ENCODE results near the gene ELMO1. TPM values are rescaled to one million over a fixed set of nuclear protein-coding genes. Genes with fewer than 3 reads are reported as not detected.

The ELMO1 gene
- total RNA-seq, 2 experiments from 2014 or later = 101 TPM

DNA sequence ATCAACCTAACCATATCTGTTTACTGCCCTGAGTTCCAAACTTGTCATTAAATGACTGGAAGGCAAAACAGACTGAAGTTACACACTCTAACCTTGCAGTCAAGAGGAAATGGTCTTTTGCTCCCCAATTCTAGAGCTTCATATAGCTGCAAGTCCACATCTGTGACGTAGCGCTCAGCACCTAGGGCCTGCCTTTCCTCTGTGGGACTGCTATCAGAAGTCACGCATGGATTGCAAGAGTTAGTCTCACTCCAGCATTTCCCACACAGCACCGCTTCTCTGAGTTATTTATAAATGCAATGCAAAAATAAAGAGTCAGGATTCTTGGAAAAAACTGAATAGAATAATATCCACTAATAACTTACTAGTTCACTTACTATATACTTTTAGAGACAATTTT is 96.9 kb downstream of the ELMO1 start:
- Mint-ChIP-seq H3K4me1 (peaks cover 45% of the 10 kb centered on the region), H3K27ac (no peak overlapping the region), H3K27me3 (no peaks in the 10 kb centered on the region), H3K36me3 (no peaks in the 10 kb centered on the region), H3K9me3 (ENCODE audit: low read depth) (no peaks in the 10 kb centered on the region), H3K4me3 (no peak overlapping the region)
- CTCF ChIA-PET = interaction anchor here (0.6 to 6.4 kb wide), 8 partner anchors 8 to 712 kb away, joined by 3 to 49 read pairs (median 4); partner anchors contain the start of gene ELMO1
- ATAC-seq = no peak
- DNase-seq = no peak

DNA sequence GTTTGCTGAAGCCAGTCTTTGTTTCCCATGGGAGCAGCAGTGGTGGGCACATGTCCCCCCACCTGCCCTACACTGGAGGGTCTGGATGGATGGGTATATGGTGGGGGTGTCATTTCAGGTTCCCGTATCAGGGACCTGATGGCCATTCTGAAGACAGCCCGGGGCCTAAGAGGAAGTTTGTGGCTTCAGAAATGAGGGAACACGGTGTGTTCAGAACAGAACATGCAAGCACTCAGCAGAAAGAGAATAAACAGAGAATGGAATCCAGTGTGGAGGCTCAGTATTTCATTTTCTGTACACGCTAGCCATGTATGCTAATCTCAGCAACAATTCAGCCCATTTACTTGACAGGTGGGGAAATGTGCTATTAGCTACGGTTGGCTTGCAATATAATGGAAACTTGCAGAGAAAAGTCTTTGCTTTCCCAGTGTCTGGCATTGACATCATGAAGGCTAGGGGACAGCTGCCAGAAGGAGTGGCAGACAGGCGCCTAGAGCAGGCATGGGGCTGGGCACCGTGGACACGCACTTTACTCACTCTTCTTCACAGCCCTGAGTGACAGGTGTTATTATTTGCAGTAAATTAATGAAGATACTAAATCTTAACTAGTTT is 98.6 kb downstream of the ELMO1 start:
- Mint-ChIP-seq H3K27me3 (no peaks in the 10 kb centered on the region), H3K9me3 (ENCODE audit: low read depth) (no peaks in the 10 kb centered on the region), H3K36me3 (no peaks in the 10 kb centered on the region), H3K4me3 (no peak overlapping the region), H3K4me1 (peaks cover 46% of the 10 kb centered on the region), H3K27ac (no peak overlapping the region)
- CTCF ChIA-PET = interaction anchor here (1.2 to 6.4 kb wide), 2 partner anchors 9 to 65 kb away, joined by 4 to 49 read pairs; no protein-coding TSS in a partner anchor
- DNase-seq (no peak), ATAC-seq (no peak)

DNA sequence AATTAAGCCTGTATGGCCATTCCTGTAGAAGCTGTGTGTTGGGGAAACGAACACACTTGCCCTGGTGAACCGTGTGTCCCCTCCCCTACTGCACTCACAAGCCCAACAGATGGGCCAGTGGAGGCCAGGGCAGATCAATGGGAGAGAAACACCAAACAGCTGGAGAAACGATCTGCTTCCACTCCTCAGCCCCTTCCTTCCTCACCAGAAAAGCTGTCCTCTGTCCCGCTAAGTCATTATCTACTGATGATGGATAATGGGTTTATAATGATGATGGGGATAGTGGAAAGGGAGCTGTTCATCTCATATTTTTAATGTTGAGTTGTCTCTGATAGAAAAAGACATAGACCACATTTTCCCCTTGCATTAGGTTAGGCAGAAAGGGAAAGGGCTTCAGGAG is 99.7 kb downstream of the ELMO1 start:
- no peaks in the 10 kb centered on the region for H3K27me3 Mint-ChIP-seq
- H3K9me3 Mint-ChIP-seq (ENCODE audit: low read depth) = no peaks in the 10 kb centered on the region
- H3K4me1 Mint-ChIP-seq = peaks cover 44% of the 10 kb centered on the region
- H3K27ac Mint-ChIP-seq = no peak overlapping the region
- no peak overlapping the region for H3K4me3 Mint-ChIP-seq
- ATAC-seq (no peak), DNase-seq (no peak)
- H3K36me3 Mint-ChIP-seq = no peaks in the 10 kb centered on the region
- CTCF ChIA-PET = interaction anchor here (1.2 to 1.5 kb wide), 2 partner anchors 64 to 114 kb away, joined by 3 to 4 read pairs; no protein-coding TSS in a partner anchor

DNA sequence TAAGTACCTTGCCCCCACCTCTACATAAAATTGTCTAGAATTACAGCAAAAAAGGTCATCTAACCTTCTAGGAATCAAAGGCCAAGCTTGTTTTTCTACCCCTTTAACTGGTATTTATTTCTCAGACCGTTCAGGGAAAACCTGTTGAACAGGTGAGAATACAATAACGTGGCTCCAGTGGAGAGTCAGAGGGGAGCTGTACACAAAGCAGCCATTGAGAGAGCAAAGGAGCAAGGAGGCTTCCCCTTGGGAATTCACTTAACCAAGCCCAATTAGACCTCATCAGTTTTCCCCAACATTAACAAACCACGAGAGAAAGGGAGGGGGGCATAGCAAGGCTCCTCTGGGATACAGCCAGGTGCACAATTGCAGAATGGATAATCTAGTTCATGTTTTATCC is 101.9 kb downstream of the ELMO1 start:
- CTCF ChIA-PET = interaction anchor here (1.1 kb wide), 1 partner anchor 56 kb away, joined by 3 read pairs; no protein-coding TSS in a partner anchor
- Mint-ChIP-seq H3K27ac (no peak overlapping the region), H3K4me1 (peaks cover 36% of the 10 kb centered on the region)

DNA sequence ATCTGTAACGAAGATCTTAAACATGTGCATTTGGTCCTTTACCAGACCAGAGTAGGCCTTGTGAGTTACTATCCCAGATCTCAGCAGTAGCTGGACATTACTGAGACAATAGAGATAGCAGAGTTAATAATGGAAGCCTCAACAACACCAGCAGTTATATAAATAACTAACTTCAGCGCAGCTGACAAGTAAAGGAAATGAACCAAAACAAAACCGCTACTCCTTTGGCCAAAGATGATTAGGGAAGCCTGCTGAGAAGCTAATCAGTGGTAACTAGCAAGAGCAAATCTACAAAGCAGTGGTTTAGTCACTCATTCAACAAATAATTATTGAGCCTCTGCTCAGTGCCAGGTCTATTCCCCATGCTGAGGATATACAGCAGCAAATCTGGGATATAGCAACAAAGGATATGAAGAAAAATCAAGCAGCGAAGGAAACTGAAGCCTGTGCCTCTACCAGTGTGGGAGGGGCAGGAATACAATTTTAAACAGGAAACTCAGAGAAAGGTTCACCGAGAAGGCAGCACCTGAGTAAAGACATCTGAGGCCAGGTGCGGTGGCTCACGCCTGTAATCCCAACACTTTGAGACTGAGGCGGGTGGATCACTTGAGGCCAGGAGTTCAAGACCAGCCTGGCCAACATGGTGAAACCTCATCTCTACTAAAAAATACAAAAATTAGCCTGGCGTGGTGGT is 103.6 kb downstream of the ELMO1 start:
- Mint-ChIP-seq H3K27ac (no peak overlapping the region), H3K36me3 (peaks cover 9% of the 10 kb centered on the region), H3K4me3 (no peak overlapping the region), H3K4me1 (peaks cover 36% of the 10 kb centered on the region), H3K9me3 (ENCODE audit: low read depth) (no peaks in the 10 kb centered on the region), H3K27me3 (no peaks in the 10 kb centered on the region)
- DNase-seq (no peak), ATAC-seq (no peak)
- CTCF ChIA-PET = interaction anchor here (0.7 to 3.8 kb wide), 3 partner anchors 8 to 268 kb away, joined by 5 to 32 read pairs (median 6); no protein-coding TSS in a partner anchor

More for the DNA sequence above, 101.9 kb downstream of the ELMO1 start:
- Mint-ChIP-seq H3K9me3 (ENCODE audit: low read depth) (no peaks in the 10 kb centered on the region), H3K36me3 (no peaks in the 10 kb centered on the region), H3K27me3 (no peaks in the 10 kb centered on the region), H3K4me3 (no peak overlapping the region)
- no peak for ATAC-seq
- DNase-seq = no peak

DNA sequence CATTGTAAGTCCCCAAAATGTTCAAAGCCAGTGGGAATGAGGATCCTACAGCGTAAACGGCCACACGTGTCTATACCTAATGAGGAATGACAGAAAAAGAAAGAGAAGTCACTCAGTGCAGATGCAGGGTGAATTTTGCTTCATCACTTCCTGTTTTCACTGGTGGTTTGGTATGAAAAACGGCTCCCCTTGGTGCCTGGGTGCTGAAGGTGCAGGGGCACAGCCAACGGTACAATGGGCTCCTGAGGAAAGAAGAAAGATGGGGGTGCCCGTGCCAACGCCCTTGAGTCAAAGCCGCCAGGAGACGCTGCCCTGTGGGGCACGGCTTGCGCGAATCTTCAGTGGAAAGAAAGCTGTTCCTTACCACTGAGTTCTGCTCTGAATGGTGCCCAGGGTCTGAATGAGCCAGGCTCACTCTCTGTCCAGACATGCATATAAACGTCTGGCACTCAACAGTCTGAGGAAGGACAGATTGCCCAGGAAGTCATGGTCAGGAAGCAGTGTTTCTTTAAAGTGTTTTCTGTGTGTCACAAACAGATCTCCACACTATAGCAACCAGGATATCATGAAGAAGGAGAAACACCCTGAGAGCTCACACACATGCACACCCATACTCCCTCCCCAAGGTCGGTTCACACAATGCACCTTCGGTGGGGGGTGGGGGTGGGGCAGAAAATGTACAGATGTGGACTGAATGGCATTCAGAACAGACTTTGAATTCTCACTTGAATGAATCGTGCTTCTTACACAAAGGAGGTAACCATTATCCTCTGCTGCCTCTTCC is 105.8 kb downstream of the ELMO1 start:
- Mint-ChIP-seq H3K4me1 (peaks cover 51% of the 10 kb centered on the region), H3K27me3 (no peaks in the 10 kb centered on the region), H3K9me3 (ENCODE audit: low read depth) (no peaks in the 10 kb centered on the region), H3K4me3 (peak overlapping the region; percentile 89), H3K36me3 (peaks cover 25% of the 10 kb centered on the region), H3K27ac (peak overlapping the region; percentile 98)
- CTCF ChIA-PET = interaction anchor here (1.0 to 3.8 kb wide), 6 partner anchors 10 to 106 kb away, joined by 3 to 32 read pairs (median 4); partner anchors contain the start of gene ELMO1
- ATAC-seq = peak; percentile 84
- DNase-seq = peak; percentile 83

DNA sequence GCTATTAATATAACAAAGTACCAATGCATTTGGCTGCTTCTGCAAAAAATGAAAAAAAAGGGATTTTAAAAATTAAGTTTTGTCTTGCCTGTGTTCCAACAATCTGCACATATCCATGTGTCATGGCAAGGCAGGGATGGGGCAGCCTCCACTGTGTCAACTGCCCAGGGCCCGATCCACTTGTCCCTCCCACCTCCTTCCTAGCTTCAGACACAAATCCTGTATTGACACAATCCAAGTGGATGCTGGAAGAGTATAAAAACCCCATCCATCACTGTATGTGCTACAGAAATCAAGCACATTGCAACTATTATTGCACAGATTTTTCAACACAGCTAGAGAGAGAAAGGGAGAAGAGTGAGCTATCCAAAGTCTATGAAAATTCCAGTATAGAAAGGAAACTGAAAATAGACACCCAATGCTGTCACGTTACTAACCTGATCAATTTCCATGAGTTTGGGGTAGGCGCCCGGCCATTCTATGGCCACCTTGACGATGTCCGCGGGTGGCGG is 106.4 kb downstream of the ELMO1 start:
- peaks cover 56% of the 10 kb centered on the region for H3K4me1 Mint-ChIP-seq
- ATAC-seq = peak; percentile 38

DNA sequence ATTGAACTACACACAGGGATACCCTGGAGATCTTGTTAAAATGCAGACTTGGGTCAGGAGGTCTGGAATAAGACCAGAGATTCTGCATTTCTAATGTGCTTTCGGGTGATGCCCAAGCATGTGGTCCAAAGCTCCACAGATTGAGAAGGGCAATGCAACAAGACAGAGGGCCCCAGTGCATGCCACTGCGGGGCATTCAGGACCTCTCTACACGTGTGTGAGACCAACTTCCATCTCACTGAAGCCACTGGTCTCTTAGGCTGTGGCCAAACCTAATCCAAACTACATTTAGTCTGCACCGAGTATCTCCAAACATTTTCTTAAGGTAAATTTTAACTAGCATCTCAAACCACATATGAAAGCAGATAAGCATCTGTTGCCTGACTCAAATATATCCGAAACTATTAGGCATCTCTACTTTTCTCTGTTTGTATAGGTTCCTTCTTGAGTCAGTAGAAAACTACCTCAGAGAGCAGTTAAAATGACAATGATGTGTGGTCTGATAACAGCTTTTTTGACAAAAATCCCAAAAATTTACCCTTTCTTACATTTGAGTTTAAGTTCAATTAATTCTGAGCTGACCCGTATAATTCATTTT is 107.5 kb downstream of the ELMO1 start:
- ATAC-seq (peak; percentile 39), DNase-seq (peak; percentile 49)
- Mint-ChIP-seq H3K27me3 (no peaks in the 10 kb centered on the region), H3K36me3 (peaks cover 42% of the 10 kb centered on the region), H3K4me1 (peaks cover 64% of the 10 kb centered on the region), H3K9me3 (ENCODE audit: low read depth) (peaks cover 5% of the 10 kb centered on the region), H3K4me3 (peak overlapping the region; percentile 89), H3K27ac (peak overlapping the region; percentile 98)
- CTCF ChIA-PET = interaction anchor here (1.3 to 2.2 kb wide), 6 partner anchors 10 to 108 kb away, joined by 3 to 9 read pairs (median 4); partner anchors contain the start of gene ELMO1

More for the DNA sequence above, 106.4 kb downstream of the ELMO1 start:
- Mint-ChIP-seq H3K9me3 (ENCODE audit: low read depth) (peaks cover 3% of the 10 kb centered on the region), H3K36me3 (peaks cover 31% of the 10 kb centered on the region), H3K27ac (peak overlapping the region; percentile 98), H3K4me3 (peak overlapping the region; percentile 89), H3K27me3 (no peaks in the 10 kb centered on the region)
- CTCF ChIA-PET = interaction anchor here (1.2 to 3.8 kb wide), 6 partner anchors 9 to 107 kb away, joined by 3 to 32 read pairs (median 4); partner anchors contain the start of gene ELMO1
- DNase-seq = no peak

DNA sequence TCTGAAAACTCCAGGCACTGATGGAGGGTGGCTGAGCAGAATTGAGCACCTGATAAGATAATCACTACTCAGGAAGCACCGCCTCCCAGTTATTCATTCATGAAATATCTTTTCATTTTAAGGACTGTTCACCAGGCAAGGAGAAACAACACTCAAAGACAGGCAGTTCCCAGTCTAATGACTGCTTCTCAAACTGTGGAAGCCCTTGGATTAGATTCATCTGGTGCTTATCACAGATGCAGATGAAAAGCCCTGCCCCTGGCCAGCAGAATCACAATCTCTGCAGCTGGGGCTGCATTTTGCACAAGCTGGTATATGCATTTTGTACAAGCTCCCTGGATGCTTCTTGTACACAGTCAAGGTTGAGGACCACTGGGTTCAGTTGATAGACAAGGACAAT is 109.7 kb downstream of the ELMO1 start:
- CTCF ChIA-PET = interaction anchor here (1.0 to 2.5 kb wide), 2 partner anchors 14 to 22 kb away, joined by 3 to 9 read pairs; no protein-coding TSS in a partner anchor
- Mint-ChIP-seq H3K4me1 (peaks cover 70% of the 10 kb centered on the region), H3K4me3 (no peak overlapping the region), H3K27ac (no peak overlapping the region), H3K9me3 (ENCODE audit: low read depth) (peaks cover 5% of the 10 kb centered on the region), H3K27me3 (no peaks in the 10 kb centered on the region), H3K36me3 (peaks cover 58% of the 10 kb centered on the region)
- ATAC-seq = no peak
- no peak for DNase-seq

DNA sequence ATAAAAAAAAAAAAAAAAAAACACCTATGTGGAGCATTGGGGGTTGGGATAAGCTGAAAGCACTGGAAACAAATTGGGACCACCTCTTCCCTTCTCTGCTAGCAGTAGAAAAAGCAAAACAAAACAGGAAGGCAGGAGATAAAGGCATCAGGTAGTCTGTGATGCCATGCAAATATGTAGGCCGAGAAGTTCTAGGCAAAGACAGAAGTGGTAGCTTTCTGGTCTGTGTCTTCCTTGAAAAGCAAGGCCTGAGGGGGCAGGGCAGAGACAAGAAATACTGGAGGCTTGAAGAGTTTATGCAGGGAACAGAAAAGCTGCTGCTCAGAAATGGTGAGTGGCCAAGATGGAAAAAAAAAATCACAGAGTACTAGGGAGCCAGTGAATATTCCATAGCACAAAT is 111.1 kb downstream of the ELMO1 start:
- Mint-ChIP-seq H3K27ac (peak overlapping the region; percentile 20), H3K27me3 (no peaks in the 10 kb centered on the region), H3K36me3 (peaks cover 69% of the 10 kb centered on the region), H3K4me3 (no peak overlapping the region), H3K9me3 (ENCODE audit: low read depth) (peaks cover 5% of the 10 kb centered on the region), H3K4me1 (peaks cover 71% of the 10 kb centered on the region)
- no peak for ATAC-seq
- CTCF ChIA-PET = interaction anchor here (2.5 kb wide), 1 partner anchor 16 kb away, joined by 9 read pairs; no protein-coding TSS in a partner anchor
- no peak for DNase-seq

DNA sequence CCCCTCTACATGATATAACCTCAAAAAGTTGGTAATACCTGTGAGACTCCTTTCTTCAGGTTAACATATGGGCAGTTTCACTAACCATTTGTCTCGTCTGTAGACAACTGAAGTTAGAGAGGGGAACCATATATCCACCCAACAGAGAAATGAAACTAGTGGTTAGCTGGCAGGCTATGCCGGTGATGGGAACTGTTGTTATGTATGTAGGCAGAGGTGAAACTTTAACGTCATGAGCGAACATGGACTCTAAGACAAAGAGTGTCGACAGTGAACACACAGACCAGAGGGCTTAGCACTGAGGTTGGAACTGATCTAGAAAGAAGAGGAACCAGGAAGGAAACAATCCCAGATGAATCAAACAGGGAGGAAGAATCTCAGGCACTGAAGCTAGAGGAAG is 112.4 kb downstream of the ELMO1 start:
- Mint-ChIP-seq H3K4me1 (peaks cover 82% of the 10 kb centered on the region), H3K9me3 (ENCODE audit: low read depth) (peaks cover 10% of the 10 kb centered on the region), H3K36me3 (peaks cover 77% of the 10 kb centered on the region), H3K4me3 (peak overlapping the region; percentile 70), H3K27me3 (no peaks in the 10 kb centered on the region), H3K27ac (peak overlapping the region; percentile 87)
- DNase-seq (peak; percentile 65), ATAC-seq (peak; percentile 86)
- CTCF ChIA-PET = interaction anchor here (1.2 kb wide), 2 partner anchors 17 to 52 kb away, joined by 3 to 6 read pairs; no protein-coding TSS in a partner anchor

DNA sequence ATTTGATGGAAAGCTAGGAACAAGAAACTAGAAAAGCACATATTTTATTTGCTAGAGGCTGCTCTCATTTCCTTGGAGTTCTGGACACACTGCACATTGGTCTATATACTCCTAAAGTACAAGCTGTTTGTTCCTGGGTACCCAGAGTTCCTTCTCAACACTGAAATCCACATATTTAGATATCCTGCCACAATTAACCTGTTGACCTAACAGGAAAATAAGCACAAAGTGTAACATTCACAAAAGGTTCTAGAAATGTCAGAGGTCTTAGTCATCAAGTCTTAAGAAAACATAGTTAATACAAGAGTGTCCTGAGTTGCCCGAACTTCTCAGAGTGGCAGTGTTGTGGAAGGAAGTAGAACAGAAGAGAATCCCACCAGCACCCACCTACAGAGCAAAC is 115.6 kb downstream of the ELMO1 start:
- CTCF ChIA-PET = interaction anchor here (1.0 to 1.2 kb wide), 2 partner anchors 9 to 47 kb away, joined by 3 read pairs; no protein-coding TSS in a partner anchor
- Mint-ChIP-seq H3K27ac (peak overlapping the region; percentile 1), H3K27me3 (no peaks in the 10 kb centered on the region)

More for the DNA sequence above, 115.6 kb downstream of the ELMO1 start:
- Mint-ChIP-seq H3K4me3 (no peak overlapping the region), H3K9me3 (ENCODE audit: low read depth) (peaks cover 10% of the 10 kb centered on the region), H3K4me1 (peaks cover 67% of the 10 kb centered on the region), H3K36me3 (peaks cover 78% of the 10 kb centered on the region)
- ATAC-seq = no peak
- DNase-seq = no peak

All from activated CD8-positive, alpha-beta memory T cell treated with anti-CD3 and anti-CD28 coated beads, Interleukin-2, amount 10 ng/mL, durations not matched to agents 7 days and 5 days (primary cell).